DND-41 (cell line): ENCODE measurements around the gene PRUNE1.
A peak's percentile ranks its signal among the peaks of the same experiment; 100 is the strongest.

Experiments
- ATAC-seq: fragments of 200-7000 bp; cut with Tn5 transposase; 3 replicates; pipeline ENCODE4 v1.9.1; 2021; ENCODE audit warnings: low read depth; ENCODE audit not compliant: insufficient read depth
- DNase-seq: peaks from one replicate; pipeline ENCODE4 v3.0.0-alpha.2; 2020
- H2AFZ ChIP-seq: 2 replicates; pipeline ENCODE4 v1.6.0; 2012; ENCODE audit warnings: low read depth, low read length
- H3K27ac ChIP-seq: 2 replicates; pipeline ENCODE4 v1.5.1; 2012; ENCODE audit warnings: low read length, inconsistent platforms
- H3K27me3 ChIP-seq: fragments of 200-600 bp; sonication (generic); 2 replicates; pipeline ENCODE4 v1.6.0; 2012; ENCODE audit warnings: low read length, mild to moderate bottlenecking, inconsistent platforms; ENCODE audit not compliant: insufficient read depth, poor library complexity
- H3K36me3 ChIP-seq: 2 replicates; pipeline ENCODE4 v1.5.1; 2012; ENCODE audit warnings: low read length, inconsistent platforms; ENCODE audit not compliant: insufficient read depth
- H3K4me1 ChIP-seq: 2 replicates; pipeline ENCODE4 v1.5.1; 2012; ENCODE audit warnings: mild to moderate bottlenecking, low read length; ENCODE audit not compliant: insufficient read depth
- H3K4me2 ChIP-seq: 2 replicates; pipeline ENCODE4 v1.6.0; 2012; ENCODE audit warnings: mild to moderate bottlenecking, moderate library complexity, low read length, inconsistent platforms; ENCODE audit not compliant: insufficient read depth
- H3K4me3 ChIP-seq, 2 experiments: fragments of 200-600 bp in 1 of 2; shearing (Covaris generic) in 1 of 2; 2 replicates each; pipeline ENCODE4 v1.5.1; 2012 to 2016; ENCODE audit warnings: inconsistent platforms in 2 of 2, low read length in 2 of 2, mild to moderate bottlenecking in 2 of 2, low read depth in 1 of 2, moderate library complexity in 1 of 2
- H3K79me2 ChIP-seq: 2 replicates; pipeline ENCODE4 v1.6.0; 2012; ENCODE audit warnings: low read length, inconsistent platforms; ENCODE audit not compliant: insufficient read depth
- H3K9ac ChIP-seq: 2 replicates; pipeline ENCODE4 v1.6.0; 2012; ENCODE audit warnings: low read depth, mild to moderate bottlenecking, inconsistent platforms, low read length, moderate library complexity
- H3K9me3 ChIP-seq: 2 replicates; pipeline ENCODE4 v1.5.1; 2012; ENCODE audit warnings: low read length, moderate library complexity, mild to moderate bottlenecking, inconsistent platforms; ENCODE audit not compliant: insufficient read depth, severe bottlenecking
- H4K20me1 ChIP-seq: 2 replicates; pipeline ENCODE4 v1.6.0; 2012; ENCODE audit warnings: low read length; ENCODE audit not compliant: insufficient read depth
- EZH2 ChIP-seq: IDR thresholded peaks from 3 replicates; pipeline ENCODE4 v1.6.1; 2012; ENCODE audit warnings: borderline replicate concordance, low read depth, mild to moderate bottlenecking, moderate library complexity, low read length, inconsistent platforms; ENCODE audit not compliant: severe bottlenecking
- TF ChIP-seq, protein P1 (sequence below): IDR thresholded peaks from 2 replicates; pipeline ENCODE4 v1.5.1; 2012; ENCODE audit warnings: borderline replicate concordance, low read length, moderate library complexity, mild to moderate bottlenecking; ENCODE audit not compliant: poor library complexity, severe bottlenecking; ENCODE audit errors: extremely low read depth

Gene PRUNE1, protein sequence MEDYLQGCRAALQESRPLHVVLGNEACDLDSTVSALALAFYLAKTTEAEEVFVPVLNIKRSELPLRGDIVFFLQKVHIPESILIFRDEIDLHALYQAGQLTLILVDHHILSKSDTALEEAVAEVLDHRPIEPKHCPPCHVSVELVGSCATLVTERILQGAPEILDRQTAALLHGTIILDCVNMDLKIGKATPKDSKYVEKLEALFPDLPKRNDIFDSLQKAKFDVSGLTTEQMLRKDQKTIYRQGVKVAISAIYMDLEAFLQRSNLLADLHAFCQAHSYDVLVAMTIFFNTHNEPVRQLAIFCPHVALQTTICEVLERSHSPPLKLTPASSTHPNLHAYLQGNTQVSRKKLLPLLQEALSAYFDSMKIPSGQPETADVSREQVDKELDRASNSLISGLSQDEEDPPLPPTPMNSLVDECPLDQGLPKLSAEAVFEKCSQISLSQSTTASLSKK

GRCh38 chr1:151008244-151009205 lies at the start of gene PRUNE1:
Gene PRUNE1 (plus strand): TSS chr1:151008449. CDS start chr1:151008633, 184 bp downstream.
- H3K4me3 ChIP-seq: peak within 1 kb of the TSS; percentile 40 to 73
- TF ChIP-seq, protein P1, sequence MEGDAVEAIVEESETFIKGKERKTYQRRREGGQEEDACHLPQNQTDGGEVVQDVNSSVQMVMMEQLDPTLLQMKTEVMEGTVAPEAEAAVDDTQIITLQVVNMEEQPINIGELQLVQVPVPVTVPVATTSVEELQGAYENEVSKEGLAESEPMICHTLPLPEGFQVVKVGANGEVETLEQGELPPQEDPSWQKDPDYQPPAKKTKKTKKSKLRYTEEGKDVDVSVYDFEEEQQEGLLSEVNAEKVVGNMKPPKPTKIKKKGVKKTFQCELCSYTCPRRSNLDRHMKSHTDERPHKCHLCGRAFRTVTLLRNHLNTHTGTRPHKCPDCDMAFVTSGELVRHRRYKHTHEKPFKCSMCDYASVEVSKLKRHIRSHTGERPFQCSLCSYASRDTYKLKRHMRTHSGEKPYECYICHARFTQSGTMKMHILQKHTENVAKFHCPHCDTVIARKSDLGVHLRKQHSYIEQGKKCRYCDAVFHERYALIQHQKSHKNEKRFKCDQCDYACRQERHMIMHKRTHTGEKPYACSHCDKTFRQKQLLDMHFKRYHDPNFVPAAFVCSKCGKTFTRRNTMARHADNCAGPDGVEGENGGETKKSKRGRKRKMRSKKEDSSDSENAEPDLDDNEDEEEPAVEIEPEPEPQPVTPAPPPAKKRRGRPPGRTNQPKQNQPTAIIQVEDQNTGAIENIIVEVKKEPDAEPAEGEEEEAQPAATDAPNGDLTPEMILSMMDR: no peak
- TF ChIP-seq EZH2: no peak

DNA sequence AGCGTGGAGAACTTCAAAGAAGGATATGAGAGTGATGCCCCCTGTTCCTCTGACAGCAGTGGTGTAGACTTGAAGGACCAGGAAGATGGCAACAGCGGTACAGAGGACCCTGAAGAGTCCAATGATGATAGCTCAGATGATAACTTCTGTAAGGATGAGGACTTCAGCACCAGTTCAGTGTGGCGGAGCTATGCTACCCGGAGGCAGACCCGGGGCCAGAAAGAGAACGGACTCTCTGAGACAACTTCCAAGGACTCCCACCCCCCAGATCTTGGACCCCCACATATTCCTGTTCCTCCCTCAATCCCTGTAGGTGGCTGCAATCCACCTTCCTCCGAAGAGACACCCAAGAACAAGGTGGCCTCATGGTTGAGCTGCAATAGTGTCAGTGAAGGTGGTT lies 47.6 kb upstream of the PRUNE1 start:
- Histone ChIP-seq H3K4me1 (no peaks in the 10 kb centered on the region), H3K27me3 (no peaks in the 10 kb centered on the region), H3K9ac (no peak overlapping the region), H3K79me2 (no peaks in the 10 kb centered on the region), H2AFZ (no peak overlapping the region), H3K4me3 (no peak overlapping the region), H3K27ac (no peak overlapping the region), H3K9me3 (no peaks in the 10 kb centered on the region), H3K36me3 (peaks cover 87% of the 10 kb centered on the region), H3K4me2 (no peak overlapping the region), H4K20me1 (no peaks in the 10 kb centered on the region)
- no peak for ATAC-seq
- TF ChIP-seq, protein P1: no peak
- no peak for TF ChIP-seq EZH2
- DNase-seq: no peak

More at GRCh38 chr1:151008244-151009205, at the start of gene PRUNE1:
- Histone ChIP-seq H4K20me1 (no peaks in the 10 kb centered on the region), H3K27ac (peak within 1 kb of the TSS; percentile 83), H2AFZ (peak within 1 kb of the TSS; percentile 89), H3K27me3 (no peaks in the 10 kb centered on the region), H3K9me3 (no peaks in the 10 kb centered on the region), H3K79me2 (peaks cover 40% of the 10 kb centered on the region), H3K4me1 (peaks cover 67% of the 10 kb centered on the region), H3K4me2 (peak within 1 kb of the TSS; percentile 67), H3K9ac (peak within 1 kb of the TSS; percentile 70), H3K36me3 (peaks cover 8% of the 10 kb centered on the region; the same call in 1 of the 2 replicates)
- ATAC-seq (peak; percentile 83), DNase-seq (peak; percentile 95)

- H4K20me1 ChIP-seq: no peaks in the 10 kb centered on the region
These were observed 46.5 kb upstream of the PRUNE1 start for GRCh38 chr1:150961756-150962155.

More at GRCh38 chr1:150961756-150962155, 46.5 kb upstream of the PRUNE1 start:
- Histone ChIP-seq H3K27me3 (no peaks in the 10 kb centered on the region), H2AFZ (no peak overlapping the region), H3K36me3 (peaks cover 91% of the 10 kb centered on the region), H3K9ac (no peak overlapping the region), H3K4me2 (no peak overlapping the region), H3K79me2 (no peaks in the 10 kb centered on the region), H3K27ac (no peak overlapping the region), H3K4me1 (no peaks in the 10 kb centered on the region), H3K9me3 (no peaks in the 10 kb centered on the region), H3K4me3 (no peak overlapping the region)
- ATAC-seq: no peak
- no peak for DNase-seq
- TF ChIP-seq EZH2: no peak
- TF ChIP-seq, protein P1: no peak
